Measurements from ENCODE around the gene OR5A1.
"Not testable (repeated sequence)": the region's sequence is repeated elsewhere in the genome, so short reads cannot be mapped to it uniquely, and the experiment has no call there.

Gene OR5A1

GRCh38 chr11:59436169-59436568 is at the start of gene OR5A1:
OR5A1 (plus strand) TSS chr11:59436469; CDS start chr11:59443169, 6,700 bp downstream.
- no peak for DNase-seq

GRCh38 chr11:59394186-59394585 is 42.1 kb upstream of the OR5A1 start:
- DNase-seq = no peak

- no peak for DNase-seq
Measured at GRCh38 chr11:59400461-59401261, 35.6 kb upstream of the OR5A1 start.

GRCh38 chr11:59401262-59401552 is 35.1 kb upstream of the OR5A1 start:
- DNase-seq = no peak

- no peak for DNase-seq
Measured at GRCh38 chr11:59403546-59403945, 32.7 kb upstream of the OR5A1 start.

GRCh38 chr11:59413646-59414045 is 22.6 kb upstream of the OR5A1 start:
- no peak for DNase-seq

- DNase-seq = no peak
Measured at GRCh38 chr11:59415111-59415510, 21.2 kb upstream of the OR5A1 start.

GRCh38 chr11:59416613-59417012 is 19.7 kb upstream of the OR5A1 start:
- no peak for DNase-seq

- no peak for DNase-seq
Measured at GRCh38 chr11:59417023-59417422, 19.2 kb upstream of the OR5A1 start.

GRCh38 chr11:59418156-59418555 is 18.1 kb upstream of the OR5A1 start:
- DNase-seq = peak in 1 of 2 experiments; percentile 1

GRCh38 chr11:59423835-59424234 is 12.4 kb upstream of the OR5A1 start:
- DNase-seq = no peak

- no peak for DNase-seq
Measured at GRCh38 chr11:59425131-59425530, 11.1 kb upstream of the OR5A1 start.

- no peak for DNase-seq
Measured at GRCh38 chr11:59426361-59427067, 9.8 kb upstream of the OR5A1 start, which contains the start of gene OR5A2. OR5A2 (minus strand) TSS chr11:59426413; CDS start chr11:59422953, 3,460 bp downstream.

GRCh38 chr11:59427068-59427382 is 9.2 kb upstream of the OR5A1 start:
- no peak for DNase-seq

- DNase-seq = peak in 1 of 2 experiments; percentile 32
Measured at GRCh38 chr11:59429924-59430516, 6.2 kb upstream of the OR5A1 start.

- DNase-seq = peak; percentile 12 to 51
Measured at GRCh38 chr11:59437770-59438169, 1.5 kb downstream of the OR5A1 start.

GRCh38 chr11:59445624-59446023 is 9.4 kb downstream of the OR5A1 start:
- not testable (repeated sequence) for DNase-seq

GRCh38 chr11:59448484-59448883 is 12.2 kb downstream of the OR5A1 start:
- no peak for DNase-seq

GRCh38 chr11:59456661-59457060 is 20.4 kb downstream of the OR5A1 start, which contains the start of gene OR4D6:
OR4D6 (plus strand) TSS chr11:59456961; CDS start chr11:59456961, 0 bp downstream.
- no peak for DNase-seq

- DNase-seq = no peak
Measured at GRCh38 chr11:59459916-59460315, 23.6 kb downstream of the OR5A1 start.

- peak in 1 of 2 experiments; percentile 3 for DNase-seq
Measured at GRCh38 chr11:59463190-59463641, 26.9 kb downstream of the OR5A1 start.

GRCh38 chr11:59473015-59473414 is 36.7 kb downstream of the OR5A1 start, which contains the start of gene OR4D10:
OR4D10 (plus strand) TSS chr11:59473315; CDS start chr11:59477430, 4,115 bp downstream.
- DNase-seq = no peak

- no peak for DNase-seq
Measured at GRCh38 chr11:59475176-59475575, 38.9 kb downstream of the OR5A1 start.

- no peak for DNase-seq
Measured at GRCh38 chr11:59479906-59480305, 43.6 kb downstream of the OR5A1 start.

Measured in NCI-H524 (cell line).